ENCODE data around the gene PSIP1.

GRCh38 chr9:15552636-15553527 is 42.1 kb upstream of the PSIP1 start, which contains the start of gene CCDC171:
- no peak for TF ChIP-seq CTCF (conservative IDR thresholded peaks at IDR 0.05; ENCODE audit: low read length)
- no peak for TF ChIP-seq EZH2phosphoT487 (IDR thresholded peaks at IDR 0.05; ENCODE audit: borderline replicate concordance, low read depth, low read length)
